NCI-H345 treated with DMSO at 0.1 percent for 48 hours (cell line): Measurements from ENCODE around the gene TSR3.

Experiments used
- DNase-seq: peaks from one replicate; lab custom pipeline; 2025; ENCODE audit not compliant: unreplicated experiment; lab: John Stamatoyannopoulos, UW

The TSR3 gene

GRCh38 chr16:1351582-1352362 lies at the start of gene TSR3, which contains the start of gene GNPTG:
Gene TSR3, minus strand, starts transcription at chr16:1351878. Its CDS starts 74 bp downstream, at chr16:1351804.
Gene GNPTG, plus strand, starts transcription at chr16:1351931. Its CDS starts 35 bp downstream, at chr16:1351966.
- peak; percentile 64 for DNase-seq

GRCh38 chr16:1401061-1401757 lies 49.5 kb upstream of the TSR3 start:
- no peak for DNase-seq

GRCh38 chr16:1398826-1399581 lies 47.3 kb upstream of the TSR3 start:
- DNase-seq, result no peak

GRCh38 chr16:1398351-1398750 lies 46.7 kb upstream of the TSR3 start:
- no peak for DNase-seq

GRCh38 chr16:1397779-1398178 lies 46.1 kb upstream of the TSR3 start:
- DNase-seq, result no peak

DNA sequence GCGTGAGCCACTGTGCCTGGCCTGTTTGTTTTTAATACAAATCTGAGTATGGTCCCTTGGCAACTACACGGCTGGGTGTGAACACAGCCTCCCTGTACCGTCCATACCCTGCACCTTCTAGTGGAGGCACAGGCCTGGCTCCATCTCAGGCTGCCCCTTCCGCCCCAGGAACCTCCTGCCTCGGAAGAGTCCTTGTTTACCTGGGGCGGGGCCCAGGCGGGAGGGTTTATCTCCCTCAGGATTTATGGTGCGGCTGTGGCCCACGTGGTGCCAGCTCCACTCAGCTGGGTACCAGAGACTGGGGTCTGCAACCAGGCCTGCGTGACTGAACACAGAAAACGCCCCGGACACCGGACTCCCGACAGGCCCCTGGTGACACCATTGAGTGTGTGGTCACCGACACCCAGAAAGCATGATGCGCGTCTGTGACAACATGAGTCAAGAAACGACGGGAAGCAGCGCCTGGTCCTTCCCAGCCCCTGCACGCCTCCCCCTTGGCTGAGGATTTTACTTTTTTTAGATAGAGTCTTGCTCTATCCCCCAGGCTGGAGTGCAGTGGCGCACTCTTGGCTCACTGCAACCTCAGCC lies 43.9 kb upstream of the TSR3 start:
- no peak for DNase-seq

- no peak for DNase-seq
These were observed 42.8 kb upstream of the TSR3 start for GRCh38 chr16:1394367-1394951.

DNA sequence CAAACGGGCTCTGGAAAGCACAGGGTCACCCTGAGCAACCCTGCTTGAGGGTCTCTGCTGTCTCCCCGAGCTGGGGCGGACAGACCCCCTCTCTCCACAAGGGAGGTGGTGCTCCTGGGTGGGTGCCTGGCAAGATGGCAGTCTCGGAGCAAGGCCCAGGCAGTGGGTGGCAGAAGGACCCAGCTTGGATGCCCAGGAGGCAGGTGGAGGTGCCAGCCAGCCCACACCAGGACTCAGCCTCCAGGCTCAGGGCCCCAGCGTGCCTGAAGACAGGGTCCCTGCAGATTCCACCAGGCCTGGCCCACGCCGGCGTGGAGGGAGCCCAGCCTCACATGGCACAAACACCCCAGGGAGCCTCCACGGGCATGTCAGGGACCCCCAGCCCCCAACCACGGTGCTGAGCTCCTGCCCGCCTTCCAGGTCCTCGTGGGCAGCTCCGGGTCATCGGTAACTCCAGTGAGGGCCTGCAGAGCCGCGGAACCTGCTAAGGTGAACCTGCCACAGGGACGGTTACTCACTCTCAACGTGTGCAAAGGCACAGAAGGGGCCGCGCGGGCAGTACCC lies 42.0 kb upstream of the TSR3 start:
- no peak for DNase-seq

DNA sequence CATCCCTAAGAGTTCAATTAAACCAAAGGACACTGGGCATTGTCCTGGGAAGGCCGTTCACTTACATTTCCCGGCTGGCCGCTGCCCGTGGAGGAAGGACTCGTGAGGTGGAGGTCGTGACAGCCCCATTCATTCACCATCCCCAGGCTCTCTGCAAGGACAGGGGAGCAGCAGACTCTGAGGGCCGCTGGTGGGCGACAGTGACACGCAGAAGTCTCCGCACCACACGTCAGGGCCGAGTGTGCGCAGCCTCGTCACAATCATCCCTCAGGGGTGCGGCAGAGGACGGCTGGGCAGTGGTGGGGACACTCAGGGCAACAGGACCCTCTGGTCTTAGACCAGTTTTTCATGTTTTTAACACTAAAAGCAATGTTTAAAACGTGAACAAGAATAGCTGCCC lies 41.1 kb upstream of the TSR3 start:
- DNase-seq, result no peak

DNA sequence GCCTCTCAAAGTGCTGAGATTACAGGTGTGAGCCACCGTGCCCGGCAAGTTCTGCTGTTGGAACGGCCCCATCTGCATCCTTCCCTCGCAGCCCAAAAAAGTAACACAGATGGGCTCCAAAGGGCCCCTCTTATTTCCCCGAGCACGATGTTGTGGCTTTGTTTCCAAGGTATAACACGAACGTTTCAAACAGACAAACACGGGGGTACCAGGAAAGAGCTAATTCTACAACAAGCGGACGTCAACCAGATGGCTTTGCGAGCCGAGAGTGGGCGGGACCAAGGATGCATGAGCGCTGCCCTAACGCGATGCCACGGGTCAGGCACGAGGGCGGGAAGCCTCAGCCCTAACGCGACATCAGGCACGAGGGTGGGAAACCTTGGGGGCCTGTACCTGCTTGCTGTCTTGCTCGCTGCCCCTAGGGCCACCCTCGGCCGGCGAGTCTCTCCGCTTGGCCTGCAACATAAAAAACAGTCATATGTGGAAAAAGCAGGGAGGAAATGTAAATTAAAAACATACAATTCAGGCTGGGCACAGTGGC lies 38.6 kb upstream of the TSR3 start:
- DNase-seq, result no peak

- DNase-seq, result no peak
These were observed 38.1 kb upstream of the TSR3 start for GRCh38 chr16:1389762-1390161.

GRCh38 chr16:1387331-1387730 lies 35.7 kb upstream of the TSR3 start:
- DNase-seq, result no peak

DNA sequence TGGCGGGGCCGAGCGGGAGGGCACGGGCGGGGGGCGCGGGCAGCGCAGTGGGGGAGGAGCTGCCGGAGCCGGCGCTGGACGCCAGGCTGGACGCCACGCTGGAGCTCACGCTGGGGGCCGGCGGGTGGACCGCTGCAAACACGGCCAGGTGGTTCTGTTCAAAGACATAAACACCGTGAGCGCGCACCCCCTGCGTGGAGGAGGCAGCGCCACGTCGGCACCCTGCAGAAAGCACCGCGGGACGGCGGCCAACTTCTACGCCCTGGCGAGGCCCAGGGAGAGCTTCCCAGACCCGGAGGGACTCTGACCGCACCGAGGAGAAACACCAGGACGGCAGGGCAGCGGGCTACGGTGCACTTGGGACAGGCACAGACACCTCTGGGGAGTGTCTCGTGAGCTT lies 33.6 kb upstream of the TSR3 start:
- DNase-seq, result no peak

DNA sequence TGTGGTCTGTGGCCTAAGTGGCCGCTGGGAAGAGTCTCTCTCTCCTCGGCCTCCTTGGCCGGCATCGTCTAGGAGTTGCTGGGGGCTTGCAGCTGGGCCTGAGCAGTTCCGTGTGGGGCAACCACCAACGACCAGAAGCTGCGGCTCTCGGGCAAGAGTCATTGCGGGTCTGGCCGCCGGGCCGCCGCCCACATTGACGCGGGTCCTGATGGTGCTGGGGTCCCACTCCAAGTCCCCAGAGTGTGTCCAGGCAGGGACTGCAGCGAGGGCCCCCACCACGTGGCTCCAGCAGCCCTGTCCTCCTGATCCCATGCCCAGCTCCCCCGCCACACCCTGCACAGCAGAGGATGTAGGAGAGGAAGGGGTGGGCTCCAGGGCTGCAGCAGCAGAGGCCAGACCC lies 31.9 kb upstream of the TSR3 start:
- DNase-seq, result no peak

- no peak for DNase-seq
These were observed 30.1 kb upstream of the TSR3 start for GRCh38 chr16:1381612-1382406.

GRCh38 chr16:1380195-1380594 lies 28.5 kb upstream of the TSR3 start:
- DNase-seq, result no peak

DNA sequence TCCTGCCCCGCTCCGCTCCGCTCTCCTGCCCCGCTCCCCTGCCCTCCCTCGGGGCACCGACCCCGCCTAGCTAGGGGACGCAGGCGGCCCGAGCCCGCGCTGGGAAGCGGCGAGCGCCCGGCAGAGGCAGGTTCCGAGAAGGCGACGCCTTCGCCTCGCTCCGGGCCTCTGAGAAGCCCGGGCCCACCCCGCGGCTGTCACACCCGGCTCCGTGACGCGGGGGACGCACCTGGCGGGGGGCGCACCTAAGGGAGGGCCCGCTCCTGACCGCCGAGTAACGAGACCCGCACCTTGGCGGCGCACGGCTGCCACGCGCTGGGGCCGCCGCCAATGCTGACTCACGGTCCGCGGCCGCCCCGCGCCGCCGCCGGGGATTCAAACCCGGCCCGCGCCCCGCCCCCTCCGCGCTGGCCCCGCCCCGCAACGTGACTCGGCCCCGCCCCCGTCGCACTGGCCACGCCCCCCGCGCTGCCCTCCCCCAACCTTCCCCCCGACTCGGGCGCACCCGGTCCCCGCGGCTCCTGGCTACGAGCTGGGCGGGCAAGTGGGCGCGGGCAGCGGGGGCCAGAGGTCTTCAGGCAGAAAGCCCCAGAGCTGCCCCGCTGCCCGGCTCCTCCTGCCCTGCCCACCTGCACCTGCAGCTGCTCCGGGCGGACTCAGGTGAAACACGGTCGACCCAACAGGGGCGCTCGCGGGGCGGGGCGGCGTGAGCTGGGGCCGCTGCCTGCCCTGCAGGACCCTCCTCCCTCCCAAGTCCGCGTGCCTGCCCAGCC lies 27.8 kb upstream of the TSR3 start:
- peak; percentile 40 for DNase-seq

DNA sequence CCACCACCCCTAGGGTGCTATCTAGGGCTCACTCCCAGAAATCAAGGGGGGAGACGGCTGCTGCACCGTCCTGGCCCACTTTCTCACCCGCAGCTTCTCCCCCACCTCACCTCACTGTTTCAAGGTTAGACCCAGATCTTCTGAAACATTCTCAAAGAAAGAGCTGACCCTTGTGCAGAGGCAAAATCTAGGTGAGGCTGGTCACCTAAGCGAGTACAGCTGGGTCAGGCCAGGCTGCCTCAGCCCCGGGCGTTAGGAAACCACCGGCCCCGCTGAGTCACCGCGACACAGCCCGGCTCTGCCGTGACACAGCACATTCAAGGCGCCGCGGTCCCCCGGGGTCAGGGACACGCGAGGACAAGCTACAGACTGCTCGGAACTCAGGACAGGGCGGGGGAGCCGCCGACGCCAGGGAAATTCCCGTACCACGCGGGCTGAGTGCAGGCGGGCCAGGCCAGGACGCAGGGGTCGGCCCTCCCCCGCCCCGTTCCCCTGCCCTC lies 27.2 kb upstream of the TSR3 start:
- DNase-seq, result no peak
